NCI-H1092 (cell line): ENCODE results near the gene CACNA2D4.
"Not testable (repeated sequence)": the region's sequence is repeated elsewhere in the genome, so short reads cannot be mapped to it uniquely, and the experiment has no call there.

Experiments used
- DNase-seq: peaks from one replicate; lab custom pipeline; 2025; lab: John Stamatoyannopoulos, UW

CACNA2D4 gene, protein sequence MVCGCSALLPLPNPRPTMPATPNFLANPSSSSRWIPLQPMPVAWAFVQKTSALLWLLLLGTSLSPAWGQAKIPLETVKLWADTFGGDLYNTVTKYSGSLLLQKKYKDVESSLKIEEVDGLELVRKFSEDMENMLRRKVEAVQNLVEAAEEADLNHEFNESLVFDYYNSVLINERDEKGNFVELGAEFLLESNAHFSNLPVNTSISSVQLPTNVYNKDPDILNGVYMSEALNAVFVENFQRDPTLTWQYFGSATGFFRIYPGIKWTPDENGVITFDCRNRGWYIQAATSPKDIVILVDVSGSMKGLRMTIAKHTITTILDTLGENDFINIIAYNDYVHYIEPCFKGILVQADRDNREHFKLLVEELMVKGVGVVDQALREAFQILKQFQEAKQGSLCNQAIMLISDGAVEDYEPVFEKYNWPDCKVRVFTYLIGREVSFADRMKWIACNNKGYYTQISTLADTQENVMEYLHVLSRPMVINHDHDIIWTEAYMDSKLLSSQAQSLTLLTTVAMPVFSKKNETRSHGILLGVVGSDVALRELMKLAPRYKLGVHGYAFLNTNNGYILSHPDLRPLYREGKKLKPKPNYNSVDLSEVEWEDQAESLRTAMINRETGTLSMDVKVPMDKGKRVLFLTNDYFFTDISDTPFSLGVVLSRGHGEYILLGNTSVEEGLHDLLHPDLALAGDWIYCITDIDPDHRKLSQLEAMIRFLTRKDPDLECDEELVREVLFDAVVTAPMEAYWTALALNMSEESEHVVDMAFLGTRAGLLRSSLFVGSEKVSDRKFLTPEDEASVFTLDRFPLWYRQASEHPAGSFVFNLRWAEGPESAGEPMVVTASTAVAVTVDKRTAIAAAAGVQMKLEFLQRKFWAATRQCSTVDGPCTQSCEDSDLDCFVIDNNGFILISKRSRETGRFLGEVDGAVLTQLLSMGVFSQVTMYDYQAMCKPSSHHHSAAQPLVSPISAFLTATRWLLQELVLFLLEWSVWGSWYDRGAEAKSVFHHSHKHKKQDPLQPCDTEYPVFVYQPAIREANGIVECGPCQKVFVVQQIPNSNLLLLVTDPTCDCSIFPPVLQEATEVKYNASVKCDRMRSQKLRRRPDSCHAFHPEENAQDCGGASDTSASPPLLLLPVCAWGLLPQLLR

DNA sequence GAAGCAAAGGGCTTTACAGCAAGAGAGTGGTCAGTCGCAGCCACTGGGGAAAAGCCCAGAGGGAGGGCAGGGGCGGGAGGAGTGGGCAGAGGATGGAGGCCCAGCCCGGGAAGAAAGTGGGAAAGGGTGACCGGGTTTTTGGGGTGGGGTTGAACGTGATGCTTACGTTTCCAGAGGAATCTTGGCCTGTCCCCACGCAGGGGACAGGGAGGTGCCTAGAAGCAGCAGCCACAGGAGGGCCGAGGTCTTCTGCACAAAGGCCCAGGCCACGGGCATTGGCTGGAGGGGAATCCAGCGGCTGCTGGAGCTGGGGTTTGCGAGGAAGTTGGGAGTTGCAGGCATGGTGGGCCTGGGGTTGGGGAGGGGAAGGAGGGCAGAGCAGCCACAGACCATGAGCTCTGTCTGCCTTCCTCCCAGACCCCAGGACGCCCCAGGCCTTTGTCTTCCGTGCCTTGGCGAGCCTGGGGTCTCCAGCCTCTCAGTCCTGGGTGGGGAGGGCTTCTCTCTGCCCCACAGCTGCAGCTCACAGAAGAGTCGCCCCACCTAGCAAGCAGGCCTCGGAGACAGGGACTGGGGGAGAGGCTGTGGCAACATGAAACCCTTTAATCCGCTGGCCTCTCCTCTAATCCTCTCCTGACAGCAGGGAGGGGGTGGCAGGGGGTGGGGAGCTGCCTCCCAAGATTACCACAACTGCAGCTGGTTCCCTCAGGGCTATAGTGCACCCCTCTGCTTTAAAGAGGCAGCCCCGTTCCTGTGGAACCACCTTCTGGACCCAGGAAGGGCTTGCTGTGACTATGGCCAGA is at the start of gene CACNA2D4:
Gene CACNA2D4 (minus strand): TSS at position 572 of the 803 bp plus-strand sequence. CDS start 179 bp downstream, at position 393.
- no peak for DNase-seq

DNA sequence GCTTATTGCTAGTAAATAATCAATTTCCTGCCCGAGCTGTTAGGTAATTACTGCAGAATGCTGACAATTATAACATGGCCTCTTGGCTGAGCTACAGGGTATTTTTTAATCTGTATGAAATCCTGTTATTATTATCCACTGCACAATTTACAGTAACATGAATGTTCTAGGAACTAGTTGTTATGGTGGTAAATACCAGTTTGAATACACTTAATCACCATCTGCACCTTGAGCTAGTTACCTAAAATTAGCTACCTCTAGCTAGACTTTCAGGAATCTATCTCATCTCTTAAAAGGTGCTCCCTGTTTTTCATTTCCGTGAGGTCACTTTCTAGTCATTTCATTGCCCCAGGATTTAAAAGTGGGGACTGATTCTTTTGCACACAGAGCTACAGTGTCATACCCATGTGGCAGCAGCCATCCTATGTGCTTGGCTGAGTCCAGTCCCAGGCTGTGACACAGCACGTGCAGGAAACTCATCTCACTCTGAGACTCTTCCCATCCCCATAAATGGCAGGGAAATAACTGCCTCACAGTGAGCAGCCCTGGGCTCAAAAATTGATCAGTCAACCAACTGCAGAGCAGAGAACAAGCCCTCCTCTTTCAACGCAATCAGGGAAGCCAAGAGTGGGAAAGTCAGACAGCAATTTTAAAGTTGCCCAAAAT is 48.2 kb upstream of the CACNA2D4 start:
- no peak for DNase-seq

DNA sequence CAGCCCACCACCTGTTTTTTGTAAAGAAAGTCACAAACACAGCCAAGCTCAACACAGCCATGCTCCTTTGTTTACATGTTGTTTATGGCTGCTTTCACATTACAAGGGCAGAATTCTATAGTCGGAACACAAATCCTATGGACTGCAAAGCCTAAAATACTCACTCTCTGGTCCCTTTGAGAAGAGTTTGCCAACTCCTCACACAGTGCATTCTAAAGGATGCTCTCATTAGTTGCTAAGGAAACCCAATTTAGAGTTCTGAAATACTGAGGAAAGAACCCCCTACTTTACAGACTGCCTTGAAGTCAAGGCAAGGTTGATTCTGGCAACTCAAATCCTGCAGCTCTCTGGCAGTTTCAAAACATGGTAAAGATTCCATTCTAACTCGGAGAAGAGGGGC is 47.5 kb upstream of the CACNA2D4 start:
- DNase-seq, result no peak

DNA sequence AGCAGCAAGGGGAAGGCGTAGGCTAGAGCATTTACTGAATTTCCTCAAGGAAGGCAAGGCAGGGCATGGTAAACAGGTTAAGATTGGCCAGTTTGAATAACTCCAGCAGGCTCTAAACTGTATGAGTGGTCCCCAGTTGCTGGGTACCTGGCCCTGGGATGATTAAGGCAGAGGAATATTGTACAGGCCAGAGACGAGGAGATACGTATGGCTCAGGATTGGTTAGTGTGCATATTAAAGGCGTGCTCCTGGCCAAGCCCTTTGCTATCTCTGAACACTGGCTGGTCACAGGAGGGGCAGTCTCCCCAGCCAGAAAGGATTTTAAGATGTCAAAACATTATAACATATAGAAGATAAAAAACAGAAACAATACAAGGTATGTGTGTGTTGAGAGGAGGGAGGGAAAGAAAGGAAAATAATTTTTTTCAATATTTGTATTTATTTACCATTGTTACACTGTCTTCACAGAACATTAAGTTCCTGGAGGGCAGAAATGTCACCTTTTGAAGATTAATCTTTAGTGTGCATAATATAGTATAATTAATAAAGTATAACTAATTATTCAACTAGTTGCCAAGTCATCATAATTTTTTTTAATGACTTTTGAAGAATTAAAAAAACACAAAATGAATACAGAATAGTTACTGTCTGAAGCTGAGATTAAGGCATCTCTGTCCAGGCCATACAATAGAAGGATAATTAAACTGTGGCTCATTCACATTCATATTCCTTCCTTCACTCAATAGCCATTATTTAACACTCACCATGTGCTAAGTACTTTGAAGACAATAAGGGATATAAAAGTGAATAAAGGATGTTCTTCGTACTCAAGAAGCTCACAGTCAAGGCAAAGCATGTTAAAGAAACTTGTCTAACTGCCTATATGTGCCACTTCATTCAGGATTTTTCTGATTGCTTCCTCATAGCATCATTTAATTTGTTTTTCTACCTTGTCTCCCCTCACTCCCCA is 43.9 kb upstream of the CACNA2D4 start:
- no peak for DNase-seq

DNA sequence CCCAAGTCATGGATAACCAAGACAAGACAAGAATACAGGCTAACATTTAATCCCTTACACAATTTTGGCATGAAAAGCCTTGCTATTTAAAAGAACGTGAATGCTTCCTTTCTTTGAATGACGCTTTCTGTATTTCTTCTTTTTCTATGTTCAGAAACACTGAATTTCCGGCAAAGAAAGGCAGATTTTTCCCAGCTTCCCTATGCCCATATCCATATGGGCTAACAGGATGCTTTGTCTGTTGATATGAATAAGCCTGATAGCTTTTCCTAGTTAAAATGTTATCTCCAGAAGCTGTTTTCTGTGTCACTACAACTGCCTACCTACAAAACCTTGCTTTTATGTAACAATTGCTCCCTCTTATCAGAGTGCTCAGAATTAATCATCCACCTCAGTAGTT is 38.3 kb upstream of the CACNA2D4 start:
- DNase-seq, result no peak

DNA sequence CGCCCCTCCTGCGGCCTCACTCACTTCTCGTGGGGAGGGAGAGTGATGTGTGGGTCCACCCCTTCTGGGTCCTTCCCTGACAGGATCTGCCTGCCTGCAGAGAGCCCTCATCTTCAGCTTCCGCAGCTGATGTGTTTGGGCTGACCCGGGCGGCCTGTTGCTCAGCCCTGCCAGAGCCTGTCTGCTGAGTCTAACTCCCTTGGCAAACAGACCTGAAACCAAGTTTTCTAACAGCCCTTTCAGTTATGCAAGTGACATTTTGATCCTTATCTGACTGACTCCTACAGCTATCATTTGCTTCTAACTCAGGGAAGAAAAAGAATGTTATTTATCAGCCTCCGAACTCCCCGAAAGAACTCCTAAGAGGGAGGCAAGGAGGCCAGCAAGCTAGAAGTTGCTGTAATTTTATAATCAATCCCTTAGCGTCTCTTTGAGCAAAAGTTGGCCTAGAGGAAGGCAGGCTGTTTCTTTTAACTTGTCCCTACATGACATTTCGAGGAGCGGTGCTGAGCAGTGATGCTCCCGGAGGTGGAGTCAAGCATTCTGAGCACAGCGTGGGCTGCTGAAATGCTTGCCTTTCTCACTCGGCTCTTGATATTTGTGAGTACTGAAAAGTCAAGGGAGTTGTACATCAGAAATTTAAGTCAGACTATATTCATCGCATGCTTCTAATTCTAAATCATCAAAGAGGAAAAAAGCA is 31.5 kb upstream of the CACNA2D4 start:
- no peak for DNase-seq

DNA sequence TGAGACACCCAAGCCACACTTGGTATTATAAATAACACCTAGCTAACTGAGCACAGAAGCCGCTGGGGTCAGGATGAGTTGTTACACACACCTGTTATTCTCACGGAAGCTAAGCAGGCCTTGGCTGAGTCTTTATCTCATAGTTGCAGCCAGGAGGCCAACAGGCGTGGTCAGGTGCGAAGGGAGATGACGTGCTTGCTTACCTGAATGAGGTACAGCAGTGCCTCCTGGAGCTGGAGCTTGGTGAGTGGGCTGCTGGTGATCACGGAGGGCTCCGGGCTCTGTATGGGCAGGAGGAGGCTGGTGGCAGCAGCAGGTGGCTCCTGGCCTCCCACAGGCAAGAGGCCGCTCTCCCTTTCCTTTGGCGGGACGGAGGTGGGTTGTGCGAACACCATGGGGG is 30.4 kb upstream of the CACNA2D4 start:
- no peak for DNase-seq

DNA sequence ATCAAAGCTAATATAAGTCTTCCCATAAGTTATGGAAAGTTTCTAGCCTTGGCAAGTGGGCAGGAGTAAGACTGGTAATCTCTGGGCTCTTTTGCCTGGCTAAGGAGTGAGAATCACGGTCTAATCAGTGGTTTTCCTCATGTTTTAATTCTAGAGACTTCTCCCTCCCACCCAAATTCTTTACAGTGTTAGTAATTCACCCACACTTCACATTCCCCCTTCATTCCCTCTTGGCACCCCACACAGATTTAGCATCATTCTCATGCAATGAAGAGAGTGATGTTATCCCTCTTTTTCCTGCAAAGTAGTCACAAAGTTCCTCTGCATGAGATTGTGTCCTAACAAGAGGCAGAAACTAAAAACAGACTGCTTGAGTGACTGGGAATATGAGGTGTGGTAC is 28.6 kb upstream of the CACNA2D4 start:
- DNase-seq, result no peak

DNA sequence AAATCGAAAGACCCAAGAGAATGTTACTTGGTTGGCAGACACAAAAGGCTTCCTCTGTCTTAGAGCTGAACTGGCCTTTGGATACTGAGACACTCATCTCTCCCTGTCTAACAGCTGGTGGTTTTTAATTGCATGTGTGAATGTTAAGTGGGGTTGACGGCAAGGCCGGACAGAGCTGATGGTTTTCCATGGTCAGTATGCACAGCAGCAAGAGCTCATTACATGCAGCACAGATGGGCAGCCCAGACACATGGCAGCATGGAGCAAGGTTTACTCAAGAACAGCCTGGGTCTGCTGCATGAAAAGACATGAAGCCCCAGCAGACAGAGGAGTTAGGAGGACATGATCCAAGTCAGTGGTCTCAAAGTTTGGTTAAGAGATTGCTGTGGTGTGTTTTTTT is 27.8 kb upstream of the CACNA2D4 start:
- DNase-seq, result no peak

DNA sequence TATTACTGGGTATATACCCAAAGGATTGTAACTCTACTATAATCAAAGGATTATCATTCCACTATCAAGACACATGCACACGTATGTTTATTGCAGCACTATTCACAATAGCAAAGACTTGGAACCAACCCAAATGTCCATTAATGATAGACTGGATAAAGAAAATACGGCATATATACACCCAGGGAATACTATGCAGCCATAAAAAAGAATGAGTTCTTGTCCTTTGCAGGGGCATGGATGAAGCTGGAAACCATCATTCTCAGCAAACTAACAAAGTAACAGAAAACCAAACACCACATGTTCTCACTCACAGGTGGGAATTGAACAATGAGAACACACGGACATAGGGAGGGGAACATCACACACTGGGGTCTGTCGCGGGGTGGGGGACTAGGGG is 27.1 kb upstream of the CACNA2D4 start:
- not testable (repeated sequence) for DNase-seq

DNA sequence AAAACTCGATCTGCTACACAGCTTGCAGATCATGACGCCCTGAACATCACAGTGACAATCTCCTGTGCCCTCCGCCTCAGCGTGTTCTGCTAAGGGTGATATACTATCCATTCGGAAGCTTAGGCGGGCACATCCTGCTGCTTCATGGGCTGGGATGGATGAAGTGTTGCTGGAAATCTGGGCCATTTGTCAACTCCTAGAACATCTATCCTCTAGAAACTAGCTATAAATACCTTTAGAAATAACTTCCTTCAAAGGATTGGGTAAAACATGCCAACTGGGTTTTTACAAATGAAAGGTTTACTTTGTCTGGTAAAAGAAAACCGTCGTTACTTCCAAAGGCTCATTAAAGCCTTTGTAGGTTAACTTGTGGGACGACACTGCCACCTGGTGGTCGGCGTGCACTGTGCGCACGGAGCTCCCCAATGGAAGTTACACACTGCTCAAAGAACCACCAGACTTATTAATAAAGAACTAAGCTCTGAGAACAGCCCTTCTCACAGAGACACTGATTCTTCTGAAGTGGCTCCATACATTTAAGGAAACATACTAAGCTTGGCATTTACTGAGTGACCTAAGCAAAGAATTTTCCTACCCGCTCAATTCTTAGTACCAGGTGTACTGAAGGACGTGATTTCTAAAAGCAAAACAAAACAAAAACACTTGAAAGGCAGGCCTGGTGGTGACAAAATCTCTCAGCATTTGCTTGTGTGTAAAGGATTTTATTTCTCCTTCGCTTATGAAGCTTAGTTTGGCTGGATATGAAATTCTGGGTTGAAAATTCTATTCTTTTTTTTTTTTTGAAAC is 21.6 kb upstream of the CACNA2D4 start:
- DNase-seq, result peak; percentile 80

DNA sequence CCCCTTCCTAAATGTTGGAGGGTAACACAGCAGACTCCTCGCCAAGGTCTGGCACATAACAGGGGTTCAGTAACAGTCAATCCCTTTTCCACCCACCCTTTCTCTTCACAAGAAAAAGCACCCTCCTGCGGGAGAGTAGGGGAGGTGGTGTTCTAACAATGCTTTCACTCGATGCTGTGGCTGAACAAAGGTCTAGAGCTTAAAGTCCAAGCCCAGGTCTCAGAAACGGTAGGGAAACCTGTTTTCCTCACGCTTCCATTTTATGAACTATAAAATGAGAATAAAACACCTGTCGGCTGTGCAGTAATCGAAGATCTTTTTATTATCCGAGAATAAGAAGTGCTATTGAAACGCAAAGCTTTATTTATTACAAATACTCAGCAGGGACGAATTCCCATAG is 20.9 kb upstream of the CACNA2D4 start:
- DNase-seq, result no peak

DNA sequence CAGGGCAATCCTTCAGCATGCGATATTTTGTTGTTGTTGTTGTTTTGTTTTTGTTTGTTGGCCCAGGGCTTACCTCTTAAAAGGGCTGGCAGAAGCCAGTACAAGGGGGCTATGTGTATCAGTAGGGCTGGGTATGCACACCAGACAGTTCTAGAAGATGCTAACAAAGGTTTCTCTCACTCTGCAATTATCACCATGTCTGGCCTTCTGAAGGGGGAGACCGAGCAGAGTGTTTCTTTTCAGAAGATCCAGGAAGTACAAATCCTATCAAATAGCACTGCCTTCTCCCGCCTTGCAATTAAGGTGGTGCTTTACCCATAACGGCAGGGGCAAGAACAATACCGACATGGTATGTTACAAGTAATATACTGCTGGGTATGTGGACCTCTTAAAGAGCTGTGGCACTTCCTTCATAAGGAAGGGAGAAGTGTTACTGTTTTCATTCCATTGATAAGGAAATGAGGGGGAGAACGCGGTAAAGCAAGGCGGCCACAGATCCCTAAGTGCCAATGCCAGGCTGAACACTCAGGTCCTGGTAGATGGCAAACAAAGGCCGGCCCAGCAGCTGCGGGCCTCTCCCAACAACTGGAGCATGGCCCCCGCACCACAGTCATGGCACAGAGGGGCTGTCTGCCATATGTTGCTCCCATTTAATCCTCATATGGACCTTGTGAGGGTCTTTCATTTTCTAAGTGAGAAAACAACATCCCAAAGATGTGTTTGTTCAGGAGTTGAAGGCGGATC is 19.2 kb upstream of the CACNA2D4 start:
- DNase-seq, result no peak

DNA sequence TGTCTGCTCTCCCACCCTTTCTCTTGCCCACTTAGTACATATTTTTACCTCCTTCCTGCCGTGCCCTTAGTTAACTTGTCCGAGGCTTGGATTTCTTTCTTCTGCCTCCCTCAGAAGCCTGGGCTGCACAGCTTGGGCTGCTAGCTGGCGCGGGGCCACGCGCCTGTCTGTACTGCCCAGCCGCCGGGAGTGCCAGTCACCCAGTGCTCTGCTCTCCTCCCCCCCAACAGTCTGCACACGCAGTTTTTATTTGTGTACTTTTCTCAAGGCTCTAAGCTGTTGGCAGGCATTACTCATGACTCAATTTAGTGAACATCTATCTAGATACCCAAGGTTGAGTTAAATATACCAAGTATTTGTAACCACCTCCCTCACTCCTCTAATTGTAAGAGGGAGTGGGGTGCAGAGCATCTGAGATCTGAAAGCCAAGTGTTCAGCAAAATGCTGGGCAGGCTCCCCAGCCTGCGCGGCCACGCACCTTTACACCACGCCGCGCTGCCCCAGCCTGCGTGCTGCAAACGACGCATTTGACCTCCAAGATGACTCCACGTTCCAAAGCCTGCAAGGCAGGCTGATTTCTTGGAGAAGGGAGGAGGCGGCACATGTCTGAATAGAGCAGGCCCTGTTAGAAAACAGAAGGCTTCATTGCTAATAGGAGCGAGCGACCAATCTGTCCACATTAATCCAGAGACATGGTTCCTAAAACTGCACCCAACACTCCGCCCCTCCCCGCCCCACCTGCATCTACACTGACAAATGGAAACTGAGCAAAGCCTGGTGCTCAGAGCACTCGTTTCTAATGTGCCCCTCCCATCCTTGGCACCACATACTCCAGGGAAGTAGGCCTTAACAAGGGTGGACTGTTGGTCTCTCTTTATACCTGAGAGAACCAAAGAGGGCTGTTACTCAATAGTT is 18.2 kb upstream of the CACNA2D4 start:
- peak; percentile 79 for DNase-seq

DNA sequence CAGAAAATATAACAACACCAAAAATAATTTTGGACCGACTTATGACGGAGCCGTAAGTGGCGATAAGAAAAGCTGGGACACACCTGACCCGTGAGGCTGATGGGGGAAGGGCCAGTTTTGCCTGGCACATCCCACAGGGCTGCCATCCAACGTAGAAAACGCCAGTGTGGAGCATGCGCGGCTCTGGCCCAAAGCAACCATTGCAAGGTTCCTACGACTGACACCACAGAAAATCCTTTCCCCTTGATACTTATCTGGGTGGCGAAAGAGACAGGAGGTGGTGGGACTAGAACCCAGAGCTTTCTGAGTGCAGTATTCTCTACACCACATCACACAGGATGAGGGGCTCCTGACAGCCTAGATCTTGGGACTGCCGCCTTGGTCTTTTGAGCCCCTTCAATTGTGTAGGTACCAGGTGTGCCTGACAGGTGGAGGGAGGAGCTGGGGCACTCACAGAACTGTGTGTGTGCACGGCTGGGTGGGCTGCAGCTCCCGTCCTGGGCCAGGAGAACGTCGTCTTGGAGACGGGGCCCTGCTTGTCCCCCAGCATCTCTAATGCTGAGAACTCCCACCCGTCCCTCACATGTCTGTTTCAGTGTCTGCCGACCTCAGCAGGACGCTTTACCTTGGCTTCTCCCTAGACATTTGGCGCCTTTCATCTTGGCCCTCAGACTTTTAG is 17.4 kb upstream of the CACNA2D4 start:
- DNase-seq, result no peak

DNA sequence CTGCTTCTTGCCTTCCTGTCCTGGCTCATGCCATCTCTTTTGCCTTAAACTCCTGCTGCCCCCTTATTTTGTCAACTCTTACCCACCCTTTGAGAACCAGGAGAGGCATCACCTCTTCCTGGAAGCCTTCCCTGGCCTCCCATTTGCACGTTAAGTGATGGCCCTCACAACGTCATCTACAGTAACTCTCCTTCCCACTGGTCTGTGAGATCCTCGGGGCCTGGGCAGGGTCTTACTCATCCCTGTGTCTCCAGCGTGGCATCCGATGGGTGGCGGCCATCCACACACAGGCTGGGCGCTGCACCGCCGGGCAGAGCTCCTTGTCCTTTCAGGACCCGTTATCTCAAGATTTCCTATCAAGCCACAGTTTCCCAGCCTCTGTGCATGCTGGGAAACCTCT is 16.8 kb upstream of the CACNA2D4 start:
- DNase-seq, result no peak
